Testis (tissue), 2 donors: ENCODE data around the gene SATB2.

Experiments used
- CTCF ChIP-seq, 3 experiments: fragments of 450-650 bp in 2 of 3; fragments of 200-600 bp in 1 of 3; sonication (generic) in 1 of 3; IDR thresholded peaks; one replicate each; pipeline ENCODE4 v1.5.1; 2016 to 2019; ENCODE audit warnings: antibody characterized with exemption in 3 of 3, mild to moderate bottlenecking in 2 of 3, moderate library complexity in 1 of 3
- POLR2A ChIP-seq: fragments of 450-650 bp; IDR thresholded peaks from one replicate; pipeline ENCODE4 v1.6.1; 2017; ENCODE audit warnings: antibody characterized with exemption, mild to moderate bottlenecking, moderate library complexity

DNA sequence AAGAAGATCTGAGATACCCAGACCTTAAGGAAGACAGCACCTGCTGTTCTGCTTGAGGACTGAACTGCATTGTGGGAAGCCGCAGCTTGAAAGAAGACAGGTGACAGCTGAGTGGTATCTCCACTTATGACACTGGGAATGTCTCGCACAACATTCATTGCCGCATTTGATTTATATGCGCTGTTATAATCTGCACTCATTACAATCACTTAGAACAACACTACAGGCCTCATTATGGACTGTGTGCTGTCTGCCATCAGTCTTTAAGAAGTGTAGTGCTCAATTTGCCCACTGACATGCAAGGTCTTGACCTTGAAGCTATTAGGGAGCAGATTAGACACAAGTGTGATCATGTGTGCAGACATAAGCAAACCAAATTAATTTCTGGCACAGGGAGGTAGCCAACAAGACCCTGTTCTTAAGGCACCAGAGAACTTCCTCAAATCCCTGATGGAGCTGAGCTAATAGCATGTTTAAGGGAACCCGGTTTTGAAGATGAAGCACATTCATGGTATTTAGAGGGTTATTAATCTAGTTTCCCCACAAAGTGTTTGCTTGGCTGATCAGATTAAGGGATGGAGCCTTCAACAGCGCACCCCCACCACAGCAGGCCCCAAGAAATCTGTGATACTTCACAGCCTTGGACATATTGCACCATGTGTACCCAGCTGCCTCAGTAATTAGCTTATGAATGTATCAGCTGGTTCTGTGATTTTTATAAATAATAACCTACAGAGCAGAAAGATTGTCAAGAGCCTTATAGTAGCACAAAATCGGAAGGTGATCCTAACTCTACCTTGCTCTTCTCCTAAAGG is 146.8 kb downstream of the SATB2 start:
- TF ChIP-seq POLR2A (no peak), CTCF (IDR thresholded peaks at IDR 0.05) (no peak)
